Measurements from ENCODE around the gene CDK14.

The CDK14 gene

DNA sequence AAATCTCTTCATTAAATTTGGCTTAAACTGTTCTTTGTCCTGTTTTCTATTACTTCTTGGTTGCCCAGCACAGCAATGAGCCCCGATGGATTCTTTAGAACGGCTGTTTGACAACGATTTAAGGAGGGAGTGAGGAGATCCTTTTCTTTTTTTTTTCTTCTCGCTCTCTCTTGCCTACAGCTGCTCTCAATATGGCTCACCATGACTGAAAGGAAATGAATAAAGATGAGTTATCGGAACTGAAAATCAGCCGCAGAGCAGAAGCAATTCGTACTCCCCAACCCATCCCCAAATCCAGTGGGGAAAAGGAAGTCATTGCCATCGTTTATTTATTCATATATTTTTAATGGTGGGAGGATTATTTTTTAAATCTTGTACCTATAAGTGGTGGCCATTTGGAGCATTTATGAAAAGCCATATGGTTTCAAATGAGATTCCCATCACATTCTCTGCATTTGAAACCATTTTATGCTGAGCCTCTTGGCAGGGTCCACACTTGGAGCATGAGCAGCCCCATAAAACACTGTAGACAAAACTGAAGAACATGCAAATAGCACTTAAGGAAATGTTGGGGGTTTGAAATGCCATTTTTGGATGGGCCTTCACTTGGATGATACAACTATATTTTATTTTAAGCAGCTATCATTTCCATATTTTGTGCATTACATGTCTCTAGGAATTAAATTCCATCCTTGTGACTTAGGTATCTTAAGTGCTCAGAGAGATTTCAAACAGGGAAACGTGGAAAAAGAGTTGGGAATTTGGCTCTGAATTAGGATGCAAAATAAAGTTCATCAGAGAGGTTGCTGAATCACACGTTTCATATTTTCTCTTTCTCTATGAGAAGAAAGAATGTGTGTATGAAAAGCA, 560.4 kb downstream of the CDK14 start:
- DNase-seq (ENCODE audit: low read depth in 1 of 2, low spot score in 1 of 2): no peak
- TF ChIP-seq POLR2AphosphoS5 (IDR thresholded peaks at IDR 0.05; ENCODE audit: low read depth) (no peak), GABPA (IDR thresholded peaks at IDR 0.05; ENCODE audit: low read depth) (no peak), SPI1 (IDR thresholded peaks at IDR 0.05; ENCODE audit: borderline replicate concordance, low read depth) (no peak)
- TF ChIP-seq, protein P1, sequence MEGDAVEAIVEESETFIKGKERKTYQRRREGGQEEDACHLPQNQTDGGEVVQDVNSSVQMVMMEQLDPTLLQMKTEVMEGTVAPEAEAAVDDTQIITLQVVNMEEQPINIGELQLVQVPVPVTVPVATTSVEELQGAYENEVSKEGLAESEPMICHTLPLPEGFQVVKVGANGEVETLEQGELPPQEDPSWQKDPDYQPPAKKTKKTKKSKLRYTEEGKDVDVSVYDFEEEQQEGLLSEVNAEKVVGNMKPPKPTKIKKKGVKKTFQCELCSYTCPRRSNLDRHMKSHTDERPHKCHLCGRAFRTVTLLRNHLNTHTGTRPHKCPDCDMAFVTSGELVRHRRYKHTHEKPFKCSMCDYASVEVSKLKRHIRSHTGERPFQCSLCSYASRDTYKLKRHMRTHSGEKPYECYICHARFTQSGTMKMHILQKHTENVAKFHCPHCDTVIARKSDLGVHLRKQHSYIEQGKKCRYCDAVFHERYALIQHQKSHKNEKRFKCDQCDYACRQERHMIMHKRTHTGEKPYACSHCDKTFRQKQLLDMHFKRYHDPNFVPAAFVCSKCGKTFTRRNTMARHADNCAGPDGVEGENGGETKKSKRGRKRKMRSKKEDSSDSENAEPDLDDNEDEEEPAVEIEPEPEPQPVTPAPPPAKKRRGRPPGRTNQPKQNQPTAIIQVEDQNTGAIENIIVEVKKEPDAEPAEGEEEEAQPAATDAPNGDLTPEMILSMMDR (IDR thresholded peaks at IDR 0.05; ENCODE audit: insufficient read depth, low read length): no peak
- Histone ChIP-seq H3K27ac (replicated peaks) (no peak overlapping the region), H3K27me3 (ENCODE audit: insufficient read depth, poor library complexity, severe bottlenecking) (no peaks in the 10 kb centered on the region), H3K4me3 (replicated peaks; ENCODE audit: insufficient read depth, low read length) (no peak overlapping the region)

DNA sequence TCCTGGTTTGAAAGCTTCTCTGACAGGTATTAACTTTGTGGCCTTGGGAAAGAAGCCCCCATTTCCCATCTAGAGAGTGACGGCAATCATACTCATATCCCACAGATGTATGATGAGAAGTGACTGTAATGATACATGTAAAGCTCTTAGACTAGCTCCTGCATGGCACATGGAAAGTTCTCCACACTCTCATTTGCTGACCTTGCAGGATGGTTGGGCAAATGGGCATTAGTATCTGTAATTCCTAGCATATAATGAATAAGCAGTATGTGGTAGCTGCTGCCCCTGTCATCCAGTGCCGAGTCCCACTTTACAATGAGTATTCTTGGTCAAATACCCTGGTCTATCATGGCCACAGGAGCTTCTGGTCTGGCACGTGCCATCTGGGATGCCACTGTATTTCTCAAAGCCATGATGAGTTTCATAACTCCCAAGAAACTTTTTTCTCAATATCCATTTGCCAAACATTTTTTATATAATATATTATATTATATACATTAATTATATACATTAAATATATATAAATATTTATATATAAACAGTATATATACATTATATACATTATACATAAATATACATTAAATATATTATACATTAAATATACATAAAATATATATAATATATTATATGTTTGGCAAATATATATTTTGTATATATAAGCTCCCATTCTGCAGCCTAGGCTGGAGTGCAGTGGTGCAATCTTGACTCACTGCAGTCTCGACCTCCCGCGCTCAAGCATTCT, 561.6 kb downstream of the CDK14 start:
- DNase-seq (ENCODE audit: low read depth in 1 of 2, low spot score in 1 of 2): no peak
- no peak overlapping the region for H3K27ac ChIP-seq (replicated peaks)
- H3K4me3 ChIP-seq (replicated peaks; ENCODE audit: insufficient read depth, low read length): no peak overlapping the region
- no peaks in the 10 kb centered on the region for H3K27me3 ChIP-seq (ENCODE audit: insufficient read depth, poor library complexity, severe bottlenecking)
- TF ChIP-seq, protein P1 (IDR thresholded peaks at IDR 0.05; ENCODE audit: insufficient read depth, low read length): no peak
- TF ChIP-seq SPI1 (IDR thresholded peaks at IDR 0.05; ENCODE audit: borderline replicate concordance, low read depth) (no peak), GABPA (IDR thresholded peaks at IDR 0.05; ENCODE audit: low read depth) (no peak), POLR2AphosphoS5 (IDR thresholded peaks at IDR 0.05; ENCODE audit: low read depth) (no peak)
- TF ChIP-seq, protein P2, sequence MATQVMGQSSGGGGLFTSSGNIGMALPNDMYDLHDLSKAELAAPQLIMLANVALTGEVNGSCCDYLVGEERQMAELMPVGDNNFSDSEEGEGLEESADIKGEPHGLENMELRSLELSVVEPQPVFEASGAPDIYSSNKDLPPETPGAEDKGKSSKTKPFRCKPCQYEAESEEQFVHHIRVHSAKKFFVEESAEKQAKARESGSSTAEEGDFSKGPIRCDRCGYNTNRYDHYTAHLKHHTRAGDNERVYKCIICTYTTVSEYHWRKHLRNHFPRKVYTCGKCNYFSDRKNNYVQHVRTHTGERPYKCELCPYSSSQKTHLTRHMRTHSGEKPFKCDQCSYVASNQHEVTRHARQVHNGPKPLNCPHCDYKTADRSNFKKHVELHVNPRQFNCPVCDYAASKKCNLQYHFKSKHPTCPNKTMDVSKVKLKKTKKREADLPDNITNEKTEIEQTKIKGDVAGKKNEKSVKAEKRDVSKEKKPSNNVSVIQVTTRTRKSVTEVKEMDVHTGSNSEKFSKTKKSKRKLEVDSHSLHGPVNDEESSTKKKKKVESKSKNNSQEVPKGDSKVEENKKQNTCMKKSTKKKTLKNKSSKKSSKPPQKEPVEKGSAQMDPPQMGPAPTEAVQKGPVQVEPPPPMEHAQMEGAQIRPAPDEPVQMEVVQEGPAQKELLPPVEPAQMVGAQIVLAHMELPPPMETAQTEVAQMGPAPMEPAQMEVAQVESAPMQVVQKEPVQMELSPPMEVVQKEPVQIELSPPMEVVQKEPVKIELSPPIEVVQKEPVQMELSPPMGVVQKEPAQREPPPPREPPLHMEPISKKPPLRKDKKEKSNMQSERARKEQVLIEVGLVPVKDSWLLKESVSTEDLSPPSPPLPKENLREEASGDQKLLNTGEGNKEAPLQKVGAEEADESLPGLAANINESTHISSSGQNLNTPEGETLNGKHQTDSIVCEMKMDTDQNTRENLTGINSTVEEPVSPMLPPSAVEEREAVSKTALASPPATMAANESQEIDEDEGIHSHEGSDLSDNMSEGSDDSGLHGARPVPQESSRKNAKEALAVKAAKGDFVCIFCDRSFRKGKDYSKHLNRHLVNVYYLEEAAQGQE (IDR thresholded peaks at IDR 0.05; ENCODE audit: insufficient replicate concordance, low read depth): no peak

DNA sequence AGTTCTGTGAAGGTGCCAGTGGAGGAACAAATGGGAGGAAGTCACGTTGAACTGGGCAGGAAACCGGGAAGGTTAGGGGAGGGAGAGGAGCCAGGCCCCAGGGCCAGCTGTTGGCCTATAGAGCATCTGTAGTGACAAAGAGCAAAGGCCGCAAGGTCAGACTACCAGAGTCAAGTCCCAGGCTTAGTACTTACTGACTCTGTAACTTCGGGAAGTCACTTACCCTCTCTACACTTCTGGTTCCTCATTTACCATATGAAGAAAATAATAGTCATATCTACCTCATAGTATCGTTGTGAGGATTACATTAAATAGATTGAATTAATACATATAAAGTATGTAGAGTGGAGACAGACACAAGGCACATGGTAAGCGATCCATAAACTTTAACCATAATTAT, 566.3 kb downstream of the CDK14 start:
- TF ChIP-seq, protein P1 (IDR thresholded peaks at IDR 0.05; ENCODE audit: insufficient read depth, low read length): no peak
- TF ChIP-seq, protein P2 (IDR thresholded peaks at IDR 0.05; ENCODE audit: insufficient replicate concordance, low read depth): no peak
- TF ChIP-seq POLR2AphosphoS5 (IDR thresholded peaks at IDR 0.05; ENCODE audit: low read depth) (no peak), SPI1 (IDR thresholded peaks at IDR 0.05; ENCODE audit: borderline replicate concordance, low read depth) (peak; percentile 45; the same call in 1 of the 2 replicates), GABPA (IDR thresholded peaks at IDR 0.05; ENCODE audit: low read depth) (no peak)
- H3K27ac ChIP-seq (replicated peaks): no peak overlapping the region
- no peak overlapping the region for H3K4me3 ChIP-seq (replicated peaks; ENCODE audit: insufficient read depth, low read length)
- no peak for DNase-seq (ENCODE audit: low read depth in 1 of 2, low spot score in 1 of 2)
- no peaks in the 10 kb centered on the region for H3K27me3 ChIP-seq (ENCODE audit: insufficient read depth, poor library complexity, severe bottlenecking)
